A549 (cell line): ENCODE measurements around the gene EFCAB8. TPM values are rescaled to one million over a fixed set of nuclear protein-coding genes. Genes with fewer than 3 reads are reported as not detected.

Source experiments
- ATAC-seq, 2 experiments: fragments of 200-7000 bp in 1 of 2; fragments of >200 bp in 1 of 2; cut with Nextera tagmentation in 1 of 2; cut with Tn5 transposase in 1 of 2; 3 replicates each; pipeline versions ENCODE4 v1.8.0 to v1.9.1; 2018 to 2020; ENCODE audit warnings: mild to moderate bottlenecking in 1 of 2, moderate library complexity in 1 of 2
- CTCF ChIA-PET: fragments of 300-600 bp; sonication (Branson Sonifier 250); formaldehyde crosslinking; extraction: SDS; loops from one replicate; lab custom pipeline; 2021; ENCODE audit warnings: antibody characterized with exemption, inconsistent platforms; lab: Yijun Ruan, JAX
- POLR2A ChIA-PET: fragments of 350-600 bp; formaldehyde crosslinking; extraction: SDS; loops from one replicate; lab custom pipeline; 2021; ENCODE audit warnings: antibody characterized with exemption, inconsistent platforms; lab: Yijun Ruan, JAX
- DNase-seq, 2 experiments: peaks; one replicate each; pipeline versions ENCODE4 v3.0.0 to v3.0.0-alpha.2; 2011 to 2016; ENCODE audit warnings: low read depth in 1 of 2, low spot score in 1 of 2
- FAIRE-seq: peaks from 2 replicates; lab custom pipeline; 2011; peaks lifted over from hg19 to GRCh38; lab: Jason Lieb, UNC
- H3K27ac ChIP-seq, 2 experiments: fragments of >200 bp; sonication (Bioruptor Twin); formaldehyde crosslinking; 3 replicates each; pipeline ENCODE4 v1.5.1; 2016 to 2017
- H3K4me1 ChIP-seq: fragments of >200 bp; sonication (Bioruptor Twin); formaldehyde crosslinking; 3 replicates; pipeline ENCODE4 v1.6.1; 2016
- H3K4me2 ChIP-seq: fragments of >200 bp; sonication (Bioruptor Twin); formaldehyde crosslinking; 3 replicates; pipeline ENCODE4 v1.6.1; 2016
- H3K4me3 ChIP-seq: fragments of >200 bp; sonication (Bioruptor Twin); formaldehyde crosslinking; 3 replicates; pipeline ENCODE4 v1.5.1; 2016
- H3K9me3 ChIP-seq: fragments of >200 bp; sonication (Bioruptor Twin); formaldehyde crosslinking; 3 replicates; pipeline ENCODE4 v1.6.1; 2016
- CBX2 ChIP-seq: fragments of 200-600 bp; sonication (generic); IDR thresholded peaks from 2 replicates; pipeline ENCODE4 v1.6.1; 2016; ENCODE audit warnings: low read depth, mild to moderate bottlenecking, borderline replicate concordance
- CBX8 ChIP-seq: fragments of 200-600 bp; sonication (generic); IDR thresholded peaks from 2 replicates; pipeline ENCODE4 v1.6.1; 2016
- CTCF ChIP-seq: fragments of >200 bp; sonication (Bioruptor Twin); formaldehyde crosslinking; IDR thresholded peaks from 3 replicates; pipeline ENCODE4 v1.5.1; 2016
- EHMT2 ChIP-seq: fragments of 200-600 bp; sonication (generic); IDR thresholded peaks from 2 replicates; pipeline ENCODE4 v1.6.1; 2016; ENCODE audit warnings: antibody characterized with exemption, low read depth, mild to moderate bottlenecking, moderate library complexity
- GATA3 ChIP-seq: IDR thresholded peaks from 2 replicates; pipeline ENCODE4 v1.6.1; 2012; ENCODE audit warnings: borderline replicate concordance
- HEYL ChIP-seq: fragments of 250-450 bp; sonication (Bioruptor Pico); IDR thresholded peaks from 2 replicates; pipeline ENCODE4 v1.8.0; 2021; ENCODE audit warnings: mild to moderate bottlenecking, moderate library complexity
- HMGXB4 ChIP-seq: fragments of 250-450 bp; sonication (Bioruptor Pico); IDR thresholded peaks from 2 replicates; pipeline ENCODE4 v1.5.0; 2021; ENCODE audit warnings: mild to moderate bottlenecking, moderate library complexity, borderline replicate concordance
- JUN ChIP-seq, 2 experiments: fragments of >200 bp; sonication (Bioruptor Twin); formaldehyde crosslinking; IDR thresholded peaks; 2 replicates in 1 of 2; 3 replicates in 1 of 2; pipeline ENCODE4 v1.6.1; 2016 to 2017
- KDM1A ChIP-seq: fragments of 200-600 bp; sonication (generic); IDR thresholded peaks from 2 replicates; pipeline ENCODE4 v1.6.1; 2016; ENCODE audit warnings: low read depth, mild to moderate bottlenecking
- KDM5A ChIP-seq: fragments of 200-600 bp; sonication (generic); IDR thresholded peaks from 2 replicates; pipeline ENCODE4 v1.6.1; 2016; ENCODE audit warnings: antibody characterized with exemption, mild to moderate bottlenecking
- MAFK ChIP-seq: fragments of 450-650 bp; IDR thresholded peaks from 2 replicates; pipeline ENCODE4 v1.6.1; 2014; ENCODE audit not compliant: partially characterized antibody
- MAX ChIP-seq: IDR thresholded peaks from 2 replicates; pipeline ENCODE4 v1.6.1; 2012
- PBX3 ChIP-seq: IDR thresholded peaks from 2 replicates; pipeline ENCODE4 v1.6.1; 2012
- PHF8 ChIP-seq: fragments of 200-600 bp; sonication (generic); IDR thresholded peaks from 2 replicates; pipeline ENCODE4 v1.6.1; 2016; ENCODE audit warnings: low read depth, mild to moderate bottlenecking, antibody characterized with exemption, moderate library complexity, borderline replicate concordance
- POLR2AphosphoS2 ChIP-seq: conservative IDR thresholded peaks from 2 replicates; pipeline ENCODE4 v1.6.1; 2012; ENCODE audit warnings: low read length, improper control_type of control experiment, inconsistent platforms
- RAD21 ChIP-seq, 2 experiments: fragments of >200 bp in 1 of 2; sonication (Bioruptor Twin) in 1 of 2; formaldehyde crosslinking in 1 of 2; IDR thresholded peaks in 1 of 2; conservative IDR thresholded peaks in 1 of 2; 2 replicates in 1 of 2; 3 replicates in 1 of 2; pipeline ENCODE4 v1.6.1; 2012 to 2018; ENCODE audit warnings: inconsistent platforms in 1 of 2
- RARB ChIP-seq: fragments of 250-450 bp; sonication (Bioruptor Pico); IDR thresholded peaks from 2 replicates; pipeline ENCODE4 v1.8.0; 2021; ENCODE audit warnings: mild to moderate bottlenecking, moderate library complexity
- SREBF2 ChIP-seq: fragments of 450-650 bp; IDR thresholded peaks from 2 replicates; pipeline ENCODE4 v1.6.1; 2014; ENCODE audit warnings: mild to moderate bottlenecking, moderate library complexity
- TFCP2L1 ChIP-seq: fragments of 250-450 bp; sonication (Bioruptor Pico); IDR thresholded peaks from 2 replicates; pipeline ENCODE4 v1.5.0; 2021; ENCODE audit warnings: mild to moderate bottlenecking
- USF2 ChIP-seq: fragments of 450-650 bp; IDR thresholded peaks from 2 replicates; pipeline ENCODE4 v1.6.1; 2014; ENCODE audit warnings: antibody characterized with exemption
- ZNF302 ChIP-seq: fragments of 250-450 bp; sonication (Bioruptor Pico); IDR thresholded peaks from 2 replicates; pipeline ENCODE4 v1.9.0; 2021; ENCODE audit warnings: inconsistent platforms, mild to moderate bottlenecking, moderate library complexity
- ZSCAN20 ChIP-seq: fragments of 250-450 bp; sonication (Bioruptor Pico); IDR thresholded peaks from 2 replicates; pipeline ENCODE4 v1.8.0; 2022; ENCODE audit warnings: mild to moderate bottlenecking, moderate library complexity
- WGBS: methylation state at CpG from one replicate; pipeline ENCODE4 v1.1.6; 2017; ENCODE audit errors: missing lambda C conversion rate; 5-methylcytosine and 5-hydroxymethylcytosine counted together
- polyA plus RNA-seq, 4 experiments: library from polyadenylated mRNA; depleted of rRNA in 3 of 4; stranded (reverse); fragments of >200 nt; fragmentation: RNase III in 1 of 4; extraction: RNeasy Plus Mini Kit Qiagen cat#74134 plus additional on column Dnase treatment in 1 of 4; gene quantifications; 2 replicates in 3 of 4; 3 replicates in 1 of 4; pipeline ENCODE4 v1.2.3, GENCODE V29; 2011 to 2017
- TF ChIP-seq, protein P1 (sequence below): fragments of 250-450 bp; sonication (Bioruptor Pico); IDR thresholded peaks from 2 replicates; pipeline ENCODE4 v1.5.0; 2020; ENCODE audit warnings: low read depth, mild to moderate bottlenecking, moderate library complexity
- TF ChIP-seq, protein P2 (sequence below): fragments of 150-350 bp; IDR thresholded peaks from 2 replicates; pipeline ENCODE4 v1.6.1; 2014; ENCODE audit warnings: low read depth, mild to moderate bottlenecking, low read length

EFCAB8 gene
- polyA plus RNA-seq, 2 of the 4 experiments (the other 2 are of a cell fraction): not detected

DNA sequence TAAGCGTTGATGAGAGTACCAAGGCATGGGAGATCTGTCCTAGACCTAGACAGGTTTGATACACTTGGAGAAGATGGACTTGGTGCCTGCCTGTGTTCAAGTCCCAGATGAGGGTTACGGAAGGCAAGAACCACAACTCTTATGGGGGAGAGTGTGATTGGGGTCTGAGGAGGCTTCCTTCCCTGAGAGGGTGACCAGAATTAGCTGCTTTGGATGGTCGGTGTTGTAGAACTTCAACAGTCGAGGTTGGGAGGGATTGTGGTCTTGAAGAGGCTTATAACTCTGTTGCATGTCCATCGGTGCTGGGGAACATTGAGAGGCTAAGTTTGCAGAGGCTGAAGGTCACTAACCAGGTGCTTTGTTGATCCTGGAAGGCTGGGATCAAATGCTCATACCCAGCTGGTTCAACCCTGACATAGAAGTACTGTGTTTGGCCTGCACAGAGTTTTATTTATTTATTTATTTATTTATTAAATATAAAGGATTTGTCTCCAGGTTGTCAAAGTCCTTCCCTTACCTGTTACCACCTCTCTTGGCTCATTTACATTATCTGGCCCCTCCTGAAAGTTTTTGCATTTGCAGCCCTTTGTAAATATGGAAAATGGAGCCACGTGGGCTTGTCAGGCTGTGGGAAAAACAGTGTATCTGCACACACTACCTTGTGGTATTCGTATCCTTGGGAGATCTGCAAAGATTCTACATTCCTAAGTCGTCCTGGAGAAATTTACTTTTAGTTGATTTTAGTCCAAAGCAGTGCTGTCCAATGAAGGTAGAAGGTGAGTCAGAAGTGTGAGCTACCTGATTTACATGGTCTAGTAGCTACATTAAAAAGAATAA, 15.8 kb upstream of the EFCAB8 start:
- DNase-seq (no peak), ATAC-seq (no peak), FAIRE-seq (no peak)
- POLR2A ChIA-PET: interaction anchor here (0.6 kb wide), 1 partner anchor 15 kb away, joined by 4 read pairs; no protein-coding TSS in a partner anchor
- H3K27ac ChIP-seq: no peak overlapping the region
- H3K9me3 ChIP-seq: no peaks in the 10 kb centered on the region
- TF ChIP-seq, protein P1, sequence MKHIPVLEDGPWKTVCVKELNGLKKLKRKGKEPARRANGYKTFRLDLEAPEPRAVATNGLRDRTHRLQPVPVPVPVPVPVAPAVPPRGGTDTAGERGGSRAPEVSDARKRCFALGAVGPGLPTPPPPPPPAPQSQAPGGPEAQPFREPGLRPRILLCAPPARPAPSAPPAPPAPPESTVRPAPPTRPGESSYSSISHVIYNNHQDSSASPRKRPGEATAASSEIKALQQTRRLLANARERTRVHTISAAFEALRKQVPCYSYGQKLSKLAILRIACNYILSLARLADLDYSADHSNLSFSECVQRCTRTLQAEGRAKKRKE (CRISPR knock-in tag): no peak
- TF ChIP-seq PBX3: no peak
- no peak for TF ChIP-seq PHF8
- TF ChIP-seq MAFK: no peak
- TF ChIP-seq, protein P2, sequence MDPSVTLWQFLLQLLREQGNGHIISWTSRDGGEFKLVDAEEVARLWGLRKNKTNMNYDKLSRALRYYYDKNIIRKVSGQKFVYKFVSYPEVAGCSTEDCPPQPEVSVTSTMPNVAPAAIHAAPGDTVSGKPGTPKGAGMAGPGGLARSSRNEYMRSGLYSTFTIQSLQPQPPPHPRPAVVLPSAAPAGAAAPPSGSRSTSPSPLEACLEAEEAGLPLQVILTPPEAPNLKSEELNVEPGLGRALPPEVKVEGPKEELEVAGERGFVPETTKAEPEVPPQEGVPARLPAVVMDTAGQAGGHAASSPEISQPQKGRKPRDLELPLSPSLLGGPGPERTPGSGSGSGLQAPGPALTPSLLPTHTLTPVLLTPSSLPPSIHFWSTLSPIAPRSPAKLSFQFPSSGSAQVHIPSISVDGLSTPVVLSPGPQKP: no peak
- TF ChIP-seq CBX8: no peak
- no peak for TF ChIP-seq HEYL (CRISPR knock-in tag)
- no peak for TF ChIP-seq RARB (CRISPR knock-in tag)
- no peak for TF ChIP-seq CBX2
- no peak for TF ChIP-seq POLR2AphosphoS2
- no peak for TF ChIP-seq ZSCAN20 (CRISPR knock-in tag)
- TF ChIP-seq SREBF2: no peak
- no peak for TF ChIP-seq CTCF
- H3K4me1 ChIP-seq: no peaks in the 10 kb centered on the region
- no peak overlapping the region for H3K4me2 ChIP-seq
- no peak overlapping the region for H3K4me3 ChIP-seq
- CTCF ChIA-PET: interaction anchor here (0.6 to 0.8 kb wide), 3 partner anchors 53 to 807 kb away, joined by 3 to 7 read pairs (median 3); no protein-coding TSS in a partner anchor
- WGBS: 96% methylated on average over 8 of the region's 8 CpGs

GRCh38 chr20:32845786-32846185, 12.9 kb upstream of the EFCAB8 start:
- H3K4me1 ChIP-seq: no peaks in the 10 kb centered on the region
- no peaks in the 10 kb centered on the region for H3K9me3 ChIP-seq
- ChIA-PET CTCF (interaction anchor here (1.3 kb wide), 1 partner anchor 10 kb away, joined by 5 read pairs; no protein-coding TSS in a partner anchor), POLR2A (no interaction called here)
- no peak for FAIRE-seq
- TF ChIP-seq JUN (IDR thresholded peaks at IDR 0.05): no peak
- no peak for TF ChIP-seq MAX
- 92% methylated on average over 2 of the region's 2 CpGs for WGBS
- H3K4me3 ChIP-seq: no peak overlapping the region
- DNase-seq: no peak
- H3K27ac ChIP-seq: no peak overlapping the region
- no peak for ATAC-seq
- H3K4me2 ChIP-seq: no peak overlapping the region

DNA sequence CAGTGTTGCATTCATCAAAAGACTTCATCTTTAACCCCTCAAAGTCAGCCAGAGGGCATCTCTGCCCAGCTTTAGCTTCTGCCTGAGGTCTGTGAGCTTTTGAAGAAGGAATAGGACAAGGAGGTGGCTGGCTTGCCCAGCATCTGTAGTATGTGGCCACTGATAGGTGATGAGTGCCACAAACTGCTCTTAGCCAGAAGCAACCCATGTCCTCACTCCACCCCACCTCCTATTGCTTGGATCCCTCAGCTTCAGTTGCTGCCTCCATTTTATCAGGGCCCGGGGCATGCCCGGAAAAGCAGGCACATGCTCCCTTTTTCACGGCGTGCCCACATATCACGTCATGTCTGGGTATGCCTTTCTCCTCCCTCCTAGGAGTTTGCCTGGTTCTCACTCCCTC, 11.9 kb upstream of the EFCAB8 start:
- WGBS: 91% methylated on average over 5 of the region's 5 CpGs
- ATAC-seq (no peak; a peak in 1 of 6 replicates), FAIRE-seq (no peak), DNase-seq (no peak)
- POLR2A ChIA-PET: no interaction called here
- H3K4me3 ChIP-seq: no peak overlapping the region
- no peaks in the 10 kb centered on the region for H3K9me3 ChIP-seq
- no peak overlapping the region for H3K4me2 ChIP-seq
- no peak overlapping the region for H3K27ac ChIP-seq
- H3K4me1 ChIP-seq: no peaks in the 10 kb centered on the region
- CTCF ChIA-PET: no interaction called here
- TF ChIP-seq ZNF302 (CRISPR knock-in tag) (no peak), RAD21 (conservative IDR thresholded peaks at IDR 0.05 in 1 of 2, IDR thresholded peaks at IDR 0.05 in 1 of 2) (no peak), KDM5A (no peak), KDM1A (no peak), MAX (no peak), HMGXB4 (CRISPR knock-in tag) (no peak), USF2 (no peak), EHMT2 (no peak), GATA3 (no peak), POLR2AphosphoS2 (no peak), TFCP2L1 (no peak)
